ENCODE data around the gene NDUFAF2.
"Not testable (repeated sequence)": the region's sequence is repeated elsewhere in the genome, so short reads cannot be mapped to it uniquely, and the experiment has no call there.

NDUFAF2 gene

GRCh38 chr5:61085885-61086284 is 140.9 kb downstream of the NDUFAF2 start:
- POLR2A ChIA-PET: no interaction called here
- DNase-seq (ENCODE audit: extremely low spot score): no peak
- TF ChIP-seq, protein P1, sequence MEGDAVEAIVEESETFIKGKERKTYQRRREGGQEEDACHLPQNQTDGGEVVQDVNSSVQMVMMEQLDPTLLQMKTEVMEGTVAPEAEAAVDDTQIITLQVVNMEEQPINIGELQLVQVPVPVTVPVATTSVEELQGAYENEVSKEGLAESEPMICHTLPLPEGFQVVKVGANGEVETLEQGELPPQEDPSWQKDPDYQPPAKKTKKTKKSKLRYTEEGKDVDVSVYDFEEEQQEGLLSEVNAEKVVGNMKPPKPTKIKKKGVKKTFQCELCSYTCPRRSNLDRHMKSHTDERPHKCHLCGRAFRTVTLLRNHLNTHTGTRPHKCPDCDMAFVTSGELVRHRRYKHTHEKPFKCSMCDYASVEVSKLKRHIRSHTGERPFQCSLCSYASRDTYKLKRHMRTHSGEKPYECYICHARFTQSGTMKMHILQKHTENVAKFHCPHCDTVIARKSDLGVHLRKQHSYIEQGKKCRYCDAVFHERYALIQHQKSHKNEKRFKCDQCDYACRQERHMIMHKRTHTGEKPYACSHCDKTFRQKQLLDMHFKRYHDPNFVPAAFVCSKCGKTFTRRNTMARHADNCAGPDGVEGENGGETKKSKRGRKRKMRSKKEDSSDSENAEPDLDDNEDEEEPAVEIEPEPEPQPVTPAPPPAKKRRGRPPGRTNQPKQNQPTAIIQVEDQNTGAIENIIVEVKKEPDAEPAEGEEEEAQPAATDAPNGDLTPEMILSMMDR (IDR thresholded peaks at IDR 0.05; ENCODE audit: control extremely low read depth, extremely low read depth, low read depth, missing control alignments): no peak
- CTCF ChIA-PET: no interaction called here

GRCh38 chr5:61087921-61088320 is 142.9 kb downstream of the NDUFAF2 start:
- TF ChIP-seq, protein P1 (IDR thresholded peaks at IDR 0.05; ENCODE audit: control extremely low read depth, extremely low read depth, low read depth, missing control alignments): no peak
- DNase-seq (ENCODE audit: extremely low spot score): no peak
- POLR2A ChIA-PET: no interaction called here
- CTCF ChIA-PET: interaction anchor here (1.0 kb wide), 1 partner anchor 16 kb away, joined by 3 read pairs; no protein-coding TSS in a partner anchor

DNA sequence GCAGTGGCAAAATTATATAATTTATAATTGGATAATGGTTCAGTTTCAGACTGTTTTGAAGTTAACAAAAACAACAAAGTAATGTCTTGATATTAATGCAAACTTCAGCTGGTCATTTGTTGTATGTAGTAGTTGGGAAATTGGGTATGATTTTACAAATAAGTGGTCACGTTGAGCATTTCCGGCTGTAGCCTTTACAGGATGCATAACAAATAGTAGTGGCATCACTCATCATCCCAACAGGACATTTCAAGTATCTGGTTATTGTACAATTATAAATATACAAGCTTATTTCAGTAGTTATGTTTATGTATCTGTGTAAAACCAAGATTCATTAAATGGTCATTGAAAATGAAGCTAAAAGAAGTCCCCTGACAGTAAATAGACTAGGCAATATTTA is 144.3 kb downstream of the NDUFAF2 start:
- POLR2A ChIA-PET: no interaction called here

GRCh38 chr5:61093046-61093771 is 148.2 kb downstream of the NDUFAF2 start:
- POLR2A ChIA-PET; DNase-seq (ENCODE audit: extremely low spot score): not testable (repeated sequence)
- CTCF ChIA-PET: interaction anchor here (1.7 kb wide), 2 partner anchors 23 to 564 kb away, joined by 3 read pairs; no protein-coding TSS in a partner anchor

More for the DNA sequence above, 144.3 kb downstream of the NDUFAF2 start:
- CTCF ChIA-PET: interaction anchor here (0.9 kb wide), 1 partner anchor 11 kb away, joined by 3 read pairs; no protein-coding TSS in a partner anchor
- no peak for DNase-seq (ENCODE audit: extremely low spot score)
- TF ChIP-seq, protein P1 (IDR thresholded peaks at IDR 0.05; ENCODE audit: control extremely low read depth, extremely low read depth, low read depth, missing control alignments): no peak

DNA sequence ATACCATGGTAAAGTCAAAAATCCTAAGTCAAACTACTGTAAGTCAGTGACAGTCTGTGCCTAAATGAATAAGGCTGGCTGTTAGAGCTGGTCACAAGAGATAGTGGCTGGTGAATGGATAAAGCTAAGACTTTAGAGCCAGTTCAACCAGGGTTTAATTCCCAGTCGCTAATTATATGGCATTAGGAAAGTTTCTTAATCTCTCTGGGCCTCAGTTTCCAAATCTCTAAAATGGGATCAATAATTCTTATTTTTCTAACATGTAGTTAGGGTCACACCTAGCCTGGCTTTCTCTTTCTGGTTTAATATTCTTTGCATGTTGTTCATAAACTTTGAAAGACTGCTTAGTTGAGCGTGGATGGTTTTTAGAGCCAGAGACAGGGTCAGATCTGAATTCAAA is 152.5 kb downstream of the NDUFAF2 start:
- POLR2A ChIA-PET: no interaction called here
- CTCF ChIA-PET: interaction anchor here (1.1 kb wide), 1 partner anchor 21 kb away, joined by 3 read pairs; no protein-coding TSS in a partner anchor
- no peak for DNase-seq (ENCODE audit: extremely low spot score)
- TF ChIP-seq, protein P1 (IDR thresholded peaks at IDR 0.05; ENCODE audit: control extremely low read depth, extremely low read depth, low read depth, missing control alignments): no peak

DNA sequence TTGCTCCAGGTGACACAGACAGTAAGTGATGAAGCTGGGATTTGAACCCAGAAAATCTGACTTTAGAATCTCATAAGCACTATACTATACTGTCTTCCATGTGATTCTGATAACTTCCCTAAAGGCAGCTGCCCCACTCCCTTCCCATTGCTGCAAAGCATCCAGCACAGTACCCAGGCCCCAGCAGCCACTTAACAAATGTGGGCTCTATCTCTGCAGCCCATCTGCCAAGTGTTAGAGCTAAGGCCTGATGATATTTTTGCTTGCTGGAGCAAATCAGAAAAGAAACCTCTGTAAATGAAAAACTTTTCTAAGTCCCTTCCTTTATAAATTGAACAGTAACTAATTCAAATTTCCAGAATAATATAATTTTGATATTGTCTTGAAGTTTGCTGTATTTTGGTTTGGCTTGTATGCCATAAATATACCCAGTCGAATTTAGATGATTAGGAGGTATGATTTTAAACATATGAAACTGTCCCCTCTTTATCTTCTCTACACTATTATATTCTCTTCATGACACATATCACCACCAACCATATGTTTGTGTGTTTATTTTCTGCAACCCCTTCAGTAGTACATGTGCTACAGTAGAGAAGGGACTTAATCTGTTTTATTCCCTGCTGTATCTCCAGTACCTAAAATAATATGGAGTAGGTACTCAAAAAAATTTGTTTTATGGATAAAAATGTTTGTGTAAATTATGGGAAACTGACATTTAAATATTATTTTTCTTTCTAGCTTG is 153.4 kb downstream of the NDUFAF2 start:
- ChIA-PET CTCF (interaction anchor here (0.6 kb wide), 1 partner anchor 10 kb away, joined by 3 read pairs; no protein-coding TSS in a partner anchor), POLR2A (no interaction called here)
- no peak for DNase-seq (ENCODE audit: extremely low spot score)
- TF ChIP-seq, protein P1 (IDR thresholded peaks at IDR 0.05; ENCODE audit: control extremely low read depth, extremely low read depth, low read depth, missing control alignments): no peak

- TF ChIP-seq, protein P1 (IDR thresholded peaks at IDR 0.05; ENCODE audit: control extremely low read depth, extremely low read depth, low read depth, missing control alignments): no peak
- DNase-seq (ENCODE audit: extremely low spot score): no peak
- ChIA-PET CTCF (interaction anchor here (1.4 kb wide), 1 partner anchor 11 kb away, joined by 3 read pairs; no protein-coding TSS in a partner anchor), POLR2A (no interaction called here)
Measured at GRCh38 chr5:61100437-61100836, 155.4 kb downstream of the NDUFAF2 start.

All from GM10248 (cell line).